ENCODE measurements around the gene TCF12.

Gene TCF12

DNA sequence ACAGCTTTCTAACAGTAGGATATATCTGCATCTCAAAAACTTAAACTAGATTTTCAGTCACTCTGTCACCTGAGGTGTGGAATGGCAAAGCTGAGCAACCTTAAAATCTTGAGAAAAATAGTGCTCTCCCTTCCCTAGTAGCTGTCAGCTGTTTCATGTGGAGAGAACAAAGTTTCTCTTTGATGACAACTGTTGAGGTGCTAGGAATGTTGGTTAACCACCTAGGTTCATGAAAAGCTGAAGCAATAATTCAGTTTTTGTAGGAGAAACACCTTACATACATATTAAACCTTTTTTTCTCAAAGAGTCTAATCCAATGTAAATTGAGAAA, 40.8 kb downstream of the TCF12 start:
- H3K4me3 ChIP-seq (ENCODE audit: control insufficient read depth, low read depth, low read length) = no peak overlapping the region

DNA sequence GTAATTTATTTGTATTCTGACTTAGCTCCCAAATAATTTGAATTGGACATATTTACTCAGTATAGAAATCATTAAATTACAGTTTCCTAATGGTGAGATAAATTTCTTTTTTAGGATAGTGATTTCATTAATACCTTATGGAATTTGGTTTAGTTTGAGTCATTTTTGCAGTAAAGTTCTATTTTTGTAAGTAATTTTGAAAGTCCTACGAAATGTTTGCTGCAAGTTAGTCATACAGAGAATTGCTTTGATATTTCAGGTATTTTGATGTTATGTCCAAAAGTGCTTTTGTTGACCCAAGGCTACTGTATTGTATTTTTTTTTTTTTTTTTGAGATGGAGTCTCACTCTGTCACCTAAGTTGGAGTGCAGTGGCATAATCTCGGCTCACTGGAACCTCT, 41.7 kb downstream of the TCF12 start:
- no peak overlapping the region for H3K4me3 ChIP-seq (ENCODE audit: control insufficient read depth, low read depth, low read length)
- TF ChIP-seq, protein P1, sequence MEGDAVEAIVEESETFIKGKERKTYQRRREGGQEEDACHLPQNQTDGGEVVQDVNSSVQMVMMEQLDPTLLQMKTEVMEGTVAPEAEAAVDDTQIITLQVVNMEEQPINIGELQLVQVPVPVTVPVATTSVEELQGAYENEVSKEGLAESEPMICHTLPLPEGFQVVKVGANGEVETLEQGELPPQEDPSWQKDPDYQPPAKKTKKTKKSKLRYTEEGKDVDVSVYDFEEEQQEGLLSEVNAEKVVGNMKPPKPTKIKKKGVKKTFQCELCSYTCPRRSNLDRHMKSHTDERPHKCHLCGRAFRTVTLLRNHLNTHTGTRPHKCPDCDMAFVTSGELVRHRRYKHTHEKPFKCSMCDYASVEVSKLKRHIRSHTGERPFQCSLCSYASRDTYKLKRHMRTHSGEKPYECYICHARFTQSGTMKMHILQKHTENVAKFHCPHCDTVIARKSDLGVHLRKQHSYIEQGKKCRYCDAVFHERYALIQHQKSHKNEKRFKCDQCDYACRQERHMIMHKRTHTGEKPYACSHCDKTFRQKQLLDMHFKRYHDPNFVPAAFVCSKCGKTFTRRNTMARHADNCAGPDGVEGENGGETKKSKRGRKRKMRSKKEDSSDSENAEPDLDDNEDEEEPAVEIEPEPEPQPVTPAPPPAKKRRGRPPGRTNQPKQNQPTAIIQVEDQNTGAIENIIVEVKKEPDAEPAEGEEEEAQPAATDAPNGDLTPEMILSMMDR (IDR thresholded peaks at IDR 0.05; ENCODE audit: control insufficient read depth, insufficient read depth, low read depth, low read length, missing control alignments) = no peak
- DNase-seq (ENCODE audit: low read depth) = no peak

More for the DNA sequence above, 40.8 kb downstream of the TCF12 start:
- DNase-seq (ENCODE audit: low read depth) = no peak
- TF ChIP-seq, protein P1 (IDR thresholded peaks at IDR 0.05; ENCODE audit: control insufficient read depth, insufficient read depth, low read depth, low read length, missing control alignments) = no peak

DNA sequence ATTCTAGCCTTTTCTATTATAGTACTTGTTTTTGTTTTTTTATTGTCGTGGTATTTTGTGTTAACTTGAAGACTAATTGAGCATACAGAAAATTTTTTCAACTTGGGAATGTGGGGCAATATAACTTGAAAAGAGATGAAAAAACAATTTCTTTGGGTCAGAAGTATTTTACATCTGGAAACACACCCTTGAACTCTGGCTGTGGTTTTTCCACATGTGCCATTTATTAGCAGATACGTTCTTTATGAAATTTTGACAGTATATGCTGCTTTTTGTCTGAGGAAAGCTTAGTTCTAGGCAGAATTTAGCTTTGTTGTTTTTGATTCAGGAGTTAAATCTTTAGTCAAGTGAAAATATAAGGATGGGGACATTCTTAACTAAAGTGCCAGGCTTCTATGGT, 44.7 kb downstream of the TCF12 start:
- TF ChIP-seq, protein P1 (IDR thresholded peaks at IDR 0.05; ENCODE audit: control insufficient read depth, insufficient read depth, low read depth, low read length, missing control alignments) = no peak
- no peak overlapping the region for H3K4me3 ChIP-seq (ENCODE audit: control insufficient read depth, low read depth, low read length)
- DNase-seq (ENCODE audit: low read depth) = no peak

DNA sequence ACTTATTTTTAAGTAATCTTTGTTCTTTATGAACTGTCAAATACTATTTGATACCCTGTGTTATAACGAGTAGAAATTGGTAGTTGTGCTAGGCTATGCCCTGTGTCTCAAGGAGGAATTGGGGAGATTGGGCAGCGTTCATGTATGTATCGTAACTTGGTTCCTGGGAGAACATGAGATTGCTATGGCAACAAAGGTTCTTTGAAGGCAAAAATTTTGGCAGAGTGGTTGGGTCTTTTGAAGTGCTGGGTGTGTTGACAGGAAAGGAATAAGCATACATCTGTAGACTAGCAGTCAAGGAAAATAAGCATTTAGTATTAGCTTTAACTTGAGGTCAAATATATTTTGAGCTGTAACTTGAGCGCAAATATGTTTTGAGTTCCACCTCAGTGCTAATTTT, 45.3 kb downstream of the TCF12 start:
- no peak for DNase-seq (ENCODE audit: low read depth)
- TF ChIP-seq, protein P1 (IDR thresholded peaks at IDR 0.05; ENCODE audit: control insufficient read depth, insufficient read depth, low read depth, low read length, missing control alignments) = no peak
- no peak overlapping the region for H3K4me3 ChIP-seq (ENCODE audit: control insufficient read depth, low read depth, low read length)

DNA sequence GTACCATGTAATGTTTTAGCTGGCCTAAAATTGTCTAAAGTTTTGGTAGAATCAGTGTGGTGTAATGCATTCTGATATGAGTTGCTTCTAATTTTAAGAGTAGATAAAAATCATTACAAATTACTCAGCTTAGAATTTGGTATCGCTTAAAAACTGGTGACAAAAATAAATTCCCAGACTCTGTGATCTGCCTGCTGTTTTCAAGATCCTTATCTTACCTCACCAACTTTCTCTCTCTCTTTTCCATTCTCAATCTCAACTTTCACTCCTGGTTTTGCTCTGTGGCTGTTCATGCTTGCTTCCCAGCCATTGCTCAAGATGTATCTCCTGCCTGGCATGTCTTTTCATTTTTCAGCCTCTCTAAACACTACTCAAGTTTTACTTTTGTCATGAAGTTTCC, 45.7 kb downstream of the TCF12 start:
- TF ChIP-seq, protein P1 (IDR thresholded peaks at IDR 0.05; ENCODE audit: control insufficient read depth, insufficient read depth, low read depth, low read length, missing control alignments) = no peak
- H3K4me3 ChIP-seq (ENCODE audit: control insufficient read depth, low read depth, low read length) = no peak overlapping the region
- DNase-seq (ENCODE audit: low read depth) = no peak

DNA sequence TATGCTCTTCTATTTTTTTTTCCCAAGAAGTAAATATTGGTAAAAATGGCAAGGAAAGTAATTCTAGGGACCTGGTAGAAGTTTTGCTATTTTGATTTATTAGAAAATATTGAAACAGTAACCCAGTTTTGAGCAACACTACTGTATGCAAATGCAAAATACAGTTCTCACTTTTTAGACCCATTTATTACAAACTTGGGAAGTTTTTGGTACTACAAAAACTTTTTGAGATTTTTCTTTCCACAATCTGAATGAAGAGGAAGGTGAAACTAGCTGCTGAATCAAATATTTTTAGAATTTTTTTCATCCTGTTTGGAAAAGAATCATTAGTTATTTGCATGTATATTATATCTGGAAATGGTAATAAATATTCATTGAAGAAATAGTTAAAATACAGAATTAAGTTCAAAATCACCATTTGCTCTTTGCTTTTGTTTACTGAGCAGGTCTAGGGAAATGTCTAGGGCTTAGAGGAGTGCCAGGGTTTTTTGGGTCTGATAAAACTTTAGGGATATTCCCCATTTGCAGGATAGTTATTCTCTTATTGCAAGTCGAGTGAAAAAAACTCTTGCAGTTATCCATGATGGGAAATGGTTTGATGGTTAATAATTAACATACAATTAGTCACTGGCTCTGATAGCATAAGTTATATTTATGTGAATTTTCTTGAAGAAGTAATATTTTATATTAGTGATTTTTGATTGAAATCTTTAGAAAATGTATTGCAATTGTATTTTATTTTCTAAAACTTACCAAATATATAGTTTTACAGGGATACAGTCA, 47.0 kb downstream of the TCF12 start:
- TF ChIP-seq, protein P1 (IDR thresholded peaks at IDR 0.05; ENCODE audit: control insufficient read depth, insufficient read depth, low read depth, low read length, missing control alignments) = no peak
- no peak for DNase-seq (ENCODE audit: low read depth)
- H3K4me3 ChIP-seq (ENCODE audit: control insufficient read depth, low read depth, low read length) = no peak overlapping the region

Measured in AG09309 (cell line).